HCT116 (cell line): Measurements from ENCODE around the gene CDRT15. TPM values are rescaled to one million over a fixed set of nuclear protein-coding genes. Genes with fewer than 3 reads are reported as not detected.

ENCODE experiments used
- ATAC-seq: fragments of 200-7000 bp; cut with Tn5 transposase; 2 replicates; pipeline ENCODE4 v1.9.1; 2020; ENCODE audit warnings: mild to moderate bottlenecking, moderate library complexity
- BruUV-seq: library from RNA; stranded (reverse); fragments of 400-500 nt; replicated peaks from 2 replicates; lab custom pipeline; 2021; lab: Mats Ljungman, UMichigan
- CTCF ChIA-PET: fragments of 300-600 bp; sonication (Branson Sonifier 250); formaldehyde crosslinking; loops from one replicate; lab custom pipeline; 2021; ENCODE audit warnings: antibody characterized with exemption; lab: Charles Lee
- POLR2A ChIA-PET: fragments of 300-600, 350-600 bp; sonication (Branson Sonifier 250); formaldehyde crosslinking; loops from one replicate; lab custom pipeline; 2021; ENCODE audit warnings: antibody characterized with exemption; lab: Charles Lee
- RAD21 ChIA-PET, 2 experiments: fragments of 300-600 bp; sonication (Branson Sonifier 250); formaldehyde crosslinking; loops; one replicate each; lab custom pipeline; 2023; ENCODE audit warnings: low total read pairs in 2 of 2; ENCODE audit not compliant: uncharacterized antibody in 2 of 2, unreplicated experiment in 2 of 2, low non-redundant PET in 1 of 2; lab: Charles Lee
- DNase-seq: peaks from one replicate; pipeline ENCODE4 v3.0.0-alpha.2; 2010; ENCODE audit warnings: low read depth, low spot score
- H2AFZ ChIP-seq: fragments of 200-600 bp; shearing (Covaris generic), sonication (generic); 2 replicates; pipeline ENCODE4 v1.6.1; 2017; ENCODE audit warnings: low read depth, mixed run types, mixed read lengths, antibody characterized with exemption, low read length; ENCODE audit not compliant: poor library complexity, severe bottlenecking
- H3K27ac ChIP-seq: 2 replicates; pipeline ENCODE4 v1.5.1; 2012; ENCODE audit warnings: low read depth, low read length
- H3K27me3 ChIP-seq: fragments of 200-600 bp; sonication (generic); 2 replicates; pipeline ENCODE4 v1.6.1; 2016; ENCODE audit warnings: mixed run types, low read length, mixed read lengths; ENCODE audit not compliant: insufficient read depth
- H3K36me3 ChIP-seq, 2 experiments: fragments of 200-500 bp in 1 of 2; fragments of 200-600 bp in 1 of 2; sonication (Bioruptor generic) in 1 of 2; sonication (generic) in 1 of 2; 2 replicates each; pipeline versions ENCODE4 v1.5.1 to v1.6.1; 2014 to 2016; ENCODE audit warnings: low read length in 2 of 2, inconsistent platforms in 1 of 2, mixed read lengths in 1 of 2, mixed run types in 1 of 2; ENCODE audit not compliant: insufficient read depth in 2 of 2, control insufficient read depth in 1 of 2
- H3K4me1 ChIP-seq, 2 experiments: fragments of 200-600 bp in 1 of 2; sonication (generic) in 1 of 2; 2 replicates each; pipeline versions ENCODE4 v1.5.1 to v1.6.1; 2012 to 2017; ENCODE audit warnings: low read length in 2 of 2, inconsistent platforms in 1 of 2, mild to moderate bottlenecking in 1 of 2, mixed read lengths in 1 of 2, mixed run types in 1 of 2, moderate library complexity in 1 of 2; ENCODE audit not compliant: insufficient read depth in 2 of 2, control insufficient read depth in 1 of 2
- H3K4me2 ChIP-seq: fragments of 200-600 bp; sonication (generic); 2 replicates; pipeline ENCODE4 v1.6.1; 2017; ENCODE audit warnings: mixed run types, low read length, mixed read lengths
- H3K4me3 ChIP-seq, 2 experiments: fragments of 200-600 bp in 1 of 2; sonication (generic) in 1 of 2; replicated peaks in 1 of 2; 2 replicates each; pipeline ENCODE4 v1.5.1; 2011 to 2016; ENCODE audit warnings: low read length in 2 of 2, control low read depth in 1 of 2, low read depth in 1 of 2, mild to moderate bottlenecking in 1 of 2, mixed read lengths in 1 of 2, mixed run types in 1 of 2
- H3K79me2 ChIP-seq: fragments of 200-600 bp; sonication (generic); 2 replicates; pipeline ENCODE4 v1.6.1; 2017; ENCODE audit warnings: mild to moderate bottlenecking, mixed run types, low read length, moderate library complexity, mixed read lengths; ENCODE audit not compliant: insufficient read depth
- H3K9ac ChIP-seq: fragments of 200-600 bp; sonication (generic); 2 replicates; pipeline ENCODE4 v1.6.1; 2016; ENCODE audit warnings: low read length, mixed read lengths
- H3K9me2 ChIP-seq: fragments of 200-600 bp; sonication (generic), shearing (Covaris generic); 2 replicates; pipeline ENCODE4 v1.6.1; 2017; ENCODE audit warnings: mixed run types, mild to moderate bottlenecking, moderate library complexity; ENCODE audit not compliant: insufficient read depth
- H3K9me3 ChIP-seq, 2 experiments: fragments of 200-500 bp in 1 of 2; fragments of 200-600 bp in 1 of 2; sonication (Bioruptor generic) in 1 of 2; sonication (generic) in 1 of 2; 2 replicates each; pipeline ENCODE4 v1.6.1; 2014 to 2017; ENCODE audit warnings: low read length in 2 of 2, mixed read lengths in 2 of 2, inconsistent platforms in 1 of 2, low read depth in 1 of 2, mild to moderate bottlenecking in 1 of 2, mixed run types in 1 of 2, moderate library complexity in 1 of 2; ENCODE audit not compliant: control insufficient read depth in 1 of 2, insufficient read depth in 1 of 2
- H4K20me1 ChIP-seq: fragments of 200-600 bp; sonication (generic), shearing (Covaris generic); 2 replicates; pipeline ENCODE4 v1.6.1; 2017; ENCODE audit warnings: mixed run types, mild to moderate bottlenecking, moderate library complexity; ENCODE audit not compliant: insufficient read depth
- ELF1 ChIP-seq: IDR thresholded peaks from 2 replicates; pipeline ENCODE4 v1.6.1; 2012; ENCODE audit warnings: low read depth, borderline replicate concordance
- EZH2phosphoT487 ChIP-seq: fragments of 200-600 bp; IDR thresholded peaks from 2 replicates; pipeline ENCODE4 v1.6.1; 2018; ENCODE audit warnings: antibody characterized with exemption, borderline replicate concordance
- JUND ChIP-seq: IDR thresholded peaks from 2 replicates; pipeline ENCODE4 v1.6.1; 2012
- POLR2A ChIP-seq: IDR thresholded peaks from 2 replicates; pipeline ENCODE4 v1.7.0; 2011; ENCODE audit warnings: borderline replicate concordance; ENCODE audit not compliant: insufficient read depth, insufficient read length; ENCODE audit errors: extremely low read depth
- TCF7L2 ChIP-seq: IDR thresholded peaks from 2 replicates; pipeline ENCODE4 v1.7.0; 2011; ENCODE audit warnings: borderline replicate concordance, inconsistent platforms; ENCODE audit not compliant: insufficient read depth, insufficient read length; ENCODE audit errors: extremely low read depth
- intact Hi-C: fragments of 100-400 bp; cut with micrococcal nuclease; formaldehyde crosslinking; loops from 2 replicates; pipeline ENCODE4 v1.10.0; 2022
- total RNA-seq: library from RNA; stranded (reverse); gene quantifications from one replicate; pipeline ENCODE4 v1.2.1, GENCODE V29; 2021; ENCODE audit not compliant: unreplicated experiment
- TF ChIP-seq, protein P1 (sequence below): IDR thresholded peaks from 2 replicates; pipeline ENCODE4 v1.6.1; 2011; ENCODE audit warnings: mild to moderate bottlenecking, low read length, moderate library complexity; ENCODE audit not compliant: insufficient replicate concordance; ENCODE audit errors: extremely low read depth
- TF ChIP-seq, protein P2 (sequence below): IDR thresholded peaks from 2 replicates; pipeline ENCODE4 v1.6.1; 2012
- TF ChIP-seq, protein P3 (sequence below), 3 experiments: fragments of 200-600 bp in 1 of 3; sonication (generic) in 1 of 3; IDR thresholded peaks in 2 of 3; conservative IDR thresholded peaks in 1 of 3; 2 replicates each; pipeline ENCODE4 v1.5.1; 2012 to 2017; ENCODE audit warnings: low read depth in 2 of 3, low read length in 2 of 3, antibody characterized with exemption in 1 of 3, borderline replicate concordance in 1 of 3, control low read depth in 1 of 3, mild to moderate bottlenecking in 1 of 3, mixed read lengths in 1 of 3, mixed run types in 1 of 3, moderate library complexity in 1 of 3; ENCODE audit not compliant: insufficient read depth in 1 of 3

CDRT15 gene
- total RNA-seq, 1 experiment from 2014 or later = not detected

DNA sequence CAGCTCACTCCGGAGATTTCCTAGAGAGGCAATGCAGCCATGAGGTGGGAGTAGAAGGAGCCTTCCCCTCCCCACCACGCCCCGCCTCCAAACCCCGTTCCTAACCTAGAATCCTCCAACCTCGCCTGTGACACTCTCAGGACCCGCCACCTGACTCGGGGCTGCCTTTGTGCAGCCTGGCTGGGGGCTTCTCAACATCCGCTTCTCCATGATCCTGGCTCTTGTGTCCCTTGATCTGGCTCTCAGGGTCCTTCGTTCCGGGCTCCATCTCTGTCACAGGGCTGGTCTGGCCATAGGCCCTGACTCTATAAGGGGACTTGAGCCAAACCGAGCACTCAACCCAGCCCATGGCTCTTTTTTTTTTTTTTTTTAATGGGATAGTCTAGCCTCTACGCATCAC is 24.3 kb downstream of the CDRT15 start (continued):
- TF ChIP-seq, protein P1, sequence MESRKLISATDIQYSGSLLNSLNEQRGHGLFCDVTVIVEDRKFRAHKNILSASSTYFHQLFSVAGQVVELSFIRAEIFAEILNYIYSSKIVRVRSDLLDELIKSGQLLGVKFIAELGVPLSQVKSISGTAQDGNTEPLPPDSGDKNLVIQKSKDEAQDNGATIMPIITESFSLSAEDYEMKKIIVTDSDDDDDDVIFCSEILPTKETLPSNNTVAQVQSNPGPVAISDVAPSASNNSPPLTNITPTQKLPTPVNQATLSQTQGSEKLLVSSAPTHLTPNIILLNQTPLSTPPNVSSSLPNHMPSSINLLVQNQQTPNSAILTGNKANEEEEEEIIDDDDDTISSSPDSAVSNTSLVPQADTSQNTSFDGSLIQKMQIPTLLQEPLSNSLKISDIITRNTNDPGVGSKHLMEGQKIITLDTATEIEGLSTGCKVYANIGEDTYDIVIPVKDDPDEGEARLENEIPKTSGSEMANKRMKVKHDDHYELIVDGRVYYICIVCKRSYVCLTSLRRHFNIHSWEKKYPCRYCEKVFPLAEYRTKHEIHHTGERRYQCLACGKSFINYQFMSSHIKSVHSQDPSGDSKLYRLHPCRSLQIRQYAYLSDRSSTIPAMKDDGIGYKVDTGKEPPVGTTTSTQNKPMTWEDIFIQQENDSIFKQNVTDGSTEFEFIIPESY = no peak
- TF ChIP-seq JUND (no peak), EZH2phosphoT487 (no peak), POLR2A (no peak), ELF1 (no peak)
- TF ChIP-seq, protein P2, sequence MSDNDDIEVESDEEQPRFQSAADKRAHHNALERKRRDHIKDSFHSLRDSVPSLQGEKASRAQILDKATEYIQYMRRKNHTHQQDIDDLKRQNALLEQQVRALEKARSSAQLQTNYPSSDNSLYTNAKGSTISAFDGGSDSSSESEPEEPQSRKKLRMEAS = no peak
- TF ChIP-seq, protein P3, sequence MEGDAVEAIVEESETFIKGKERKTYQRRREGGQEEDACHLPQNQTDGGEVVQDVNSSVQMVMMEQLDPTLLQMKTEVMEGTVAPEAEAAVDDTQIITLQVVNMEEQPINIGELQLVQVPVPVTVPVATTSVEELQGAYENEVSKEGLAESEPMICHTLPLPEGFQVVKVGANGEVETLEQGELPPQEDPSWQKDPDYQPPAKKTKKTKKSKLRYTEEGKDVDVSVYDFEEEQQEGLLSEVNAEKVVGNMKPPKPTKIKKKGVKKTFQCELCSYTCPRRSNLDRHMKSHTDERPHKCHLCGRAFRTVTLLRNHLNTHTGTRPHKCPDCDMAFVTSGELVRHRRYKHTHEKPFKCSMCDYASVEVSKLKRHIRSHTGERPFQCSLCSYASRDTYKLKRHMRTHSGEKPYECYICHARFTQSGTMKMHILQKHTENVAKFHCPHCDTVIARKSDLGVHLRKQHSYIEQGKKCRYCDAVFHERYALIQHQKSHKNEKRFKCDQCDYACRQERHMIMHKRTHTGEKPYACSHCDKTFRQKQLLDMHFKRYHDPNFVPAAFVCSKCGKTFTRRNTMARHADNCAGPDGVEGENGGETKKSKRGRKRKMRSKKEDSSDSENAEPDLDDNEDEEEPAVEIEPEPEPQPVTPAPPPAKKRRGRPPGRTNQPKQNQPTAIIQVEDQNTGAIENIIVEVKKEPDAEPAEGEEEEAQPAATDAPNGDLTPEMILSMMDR (IDR thresholded peaks at IDR 0.05 in 2 of 3, conservative IDR thresholded peaks at IDR 0.05 in 1 of 3; ENCODE audit: borderline replicate concordance in 1 of 3, insufficient read depth in 1 of 3, low read depth in 2 of 3, low read length in 2 of 3) = no peak

DNA sequence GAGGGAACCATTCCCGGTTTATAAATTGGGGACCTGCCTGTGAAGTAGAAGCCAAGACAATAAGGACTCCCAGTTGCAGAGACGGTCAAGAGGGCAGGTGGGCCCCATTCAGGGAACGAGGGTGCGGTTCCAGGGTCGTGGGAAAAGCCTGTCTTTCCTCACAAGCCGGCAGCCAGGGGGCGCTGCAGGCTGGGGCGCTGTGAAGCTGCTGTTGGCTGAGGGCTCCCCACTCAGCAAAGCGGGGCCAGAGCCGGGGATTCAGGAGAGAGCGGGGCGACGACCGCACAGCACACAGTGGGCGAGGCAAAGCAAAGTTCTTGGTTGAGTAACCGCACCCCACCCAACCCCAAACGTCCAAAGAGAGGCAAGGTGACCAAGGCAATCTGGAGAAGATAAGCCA is 24.9 kb downstream of the CDRT15 start:
- RAD21 ChIA-PET = no interaction called here
- H3K79me2 ChIP-seq = no peaks in the 10 kb centered on the region
- no peaks in the 10 kb centered on the region for H4K20me1 ChIP-seq
- no peak overlapping the region for H2AFZ ChIP-seq
- intact Hi-C loops = no loop called here
- POLR2A ChIA-PET = no interaction called here
- CTCF ChIA-PET = interaction anchor here (1.4 kb wide), 1 partner anchor 89 kb away, joined by 3 read pairs; the partner anchor contains the start of gene HS3ST3B1
- H3K4me2 ChIP-seq = no peak overlapping the region
- H3K4me3 ChIP-seq = no peak overlapping the region
- no peak overlapping the region for H3K9ac ChIP-seq
- no TSS peak for BruUV-seq
- no peak for TF ChIP-seq TCF7L2
- TF ChIP-seq, protein P3 (IDR thresholded peaks at IDR 0.05 in 2 of 3, conservative IDR thresholded peaks at IDR 0.05 in 1 of 3; ENCODE audit: borderline replicate concordance in 1 of 3, insufficient read depth in 1 of 3, low read depth in 2 of 3, low read length in 2 of 3) = peak in 2 of 3 experiments; percentile 31 to 43; a peak in 3 of 6 replicates
- TF ChIP-seq, all 23 proteins: peak for 1
- H3K9me2 ChIP-seq = no peaks in the 10 kb centered on the region
- H3K27me3 ChIP-seq = no peaks in the 10 kb centered on the region
- H3K27ac ChIP-seq = no peak overlapping the region
- H3K9me3 ChIP-seq = no peaks in the 10 kb centered on the region
- DNase-seq (no peak), ATAC-seq (no peak; the same call in 1 of the 2 replicates)
- H3K36me3 ChIP-seq = peaks cover 0 to 5% of the 10 kb centered on the region in 2 experiments; a peak in 1 of 4 replicates
- peaks cover 0 to 3% of the 10 kb centered on the region in 2 experiments; a peak in 1 of 4 replicates for H3K4me1 ChIP-seq
